GM18951 (cell line): ENCODE measurements around the gene CD82.
A peak's percentile ranks its signal among the peaks of the same experiment; 100 is the strongest.

ENCODE experiments used
- POLR2A ChIP-seq: IDR thresholded peaks from 4 replicates; pipeline ENCODE4 v1.6.1; 2011; ENCODE audit warnings: mild to moderate bottlenecking; ENCODE audit not compliant: insufficient read length, insufficient read depth; ENCODE audit errors: extremely low read depth
- in situ Hi-C: fragments of 300-500 bp; cut with MboI; formaldehyde crosslinking; loops from one replicate; pipeline ENCODE4 v1.12.0; 2022; ENCODE audit warnings: low sequenced_read_pairs, mixed read lengths, inconsistent platforms; ENCODE audit not compliant: unreplicated experiment

Gene CD82

DNA sequence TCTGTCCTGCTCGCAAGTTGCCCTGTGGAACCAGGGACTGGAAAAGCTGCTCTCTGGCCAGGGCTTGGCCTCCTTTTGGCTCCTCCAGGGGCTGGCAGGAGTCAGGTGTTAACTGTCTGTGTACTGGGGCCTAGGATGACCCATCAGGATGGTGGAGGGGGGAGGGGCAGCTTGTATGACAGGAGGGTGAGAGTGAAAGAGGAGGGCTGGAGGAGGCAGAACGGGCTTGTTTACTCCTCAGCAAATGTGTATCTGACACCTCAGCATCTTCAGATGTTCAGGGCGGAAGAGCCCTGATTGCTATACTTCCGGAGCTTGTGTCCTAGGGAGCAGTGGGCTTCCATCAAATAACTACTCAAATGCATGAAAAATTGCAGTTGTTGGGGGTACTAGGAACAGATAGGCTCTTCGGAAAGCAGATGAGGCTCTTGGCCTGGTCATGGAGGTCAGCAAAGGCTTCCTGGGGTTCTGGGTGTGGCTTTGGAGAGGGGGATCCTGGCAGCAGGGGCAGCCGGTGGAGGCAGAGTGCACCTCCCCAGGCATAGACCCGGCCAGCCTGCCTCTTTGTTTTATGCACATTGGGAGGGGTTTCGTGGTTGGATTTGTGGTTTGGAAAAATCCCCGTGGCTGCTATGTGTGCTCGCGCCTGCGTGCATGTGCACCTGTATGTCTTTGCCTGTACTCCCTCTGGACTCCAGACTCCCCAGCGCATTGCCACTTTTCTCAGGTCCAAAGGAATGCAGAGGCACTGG lies 31.2 kb downstream of the CD82 start:
- in situ Hi-C loops: no loop called here

GRCh38 chr11:44597358-44598012 lies 32.0 kb downstream of the CD82 start:
- in situ Hi-C loops: no loop called here
- TF ChIP-seq POLR2A: no peak

More for the DNA sequence above, 31.2 kb downstream of the CD82 start:
- no peak for TF ChIP-seq POLR2A

- no peak for TF ChIP-seq POLR2A
- in situ Hi-C loops: no loop called here
Observed at GRCh38 chr11:44598831-44599230, 33.4 kb downstream of the CD82 start.

GRCh38 chr11:44600261-44600660 lies 34.8 kb downstream of the CD82 start:
- in situ Hi-C loops: no loop called here
- TF ChIP-seq POLR2A: no peak

GRCh38 chr11:44600839-44601383 lies 35.4 kb downstream of the CD82 start:
- in situ Hi-C loops: no loop called here
- peak; percentile 31 for TF ChIP-seq POLR2A

- no peak for TF ChIP-seq POLR2A
- in situ Hi-C loops: no loop called here
Observed at GRCh38 chr11:44601471-44602370, 36.3 kb downstream of the CD82 start.

GRCh38 chr11:44602891-44603310 lies 37.4 kb downstream of the CD82 start:
- no peak for TF ChIP-seq POLR2A
- in situ Hi-C loops: no loop called here

DNA sequence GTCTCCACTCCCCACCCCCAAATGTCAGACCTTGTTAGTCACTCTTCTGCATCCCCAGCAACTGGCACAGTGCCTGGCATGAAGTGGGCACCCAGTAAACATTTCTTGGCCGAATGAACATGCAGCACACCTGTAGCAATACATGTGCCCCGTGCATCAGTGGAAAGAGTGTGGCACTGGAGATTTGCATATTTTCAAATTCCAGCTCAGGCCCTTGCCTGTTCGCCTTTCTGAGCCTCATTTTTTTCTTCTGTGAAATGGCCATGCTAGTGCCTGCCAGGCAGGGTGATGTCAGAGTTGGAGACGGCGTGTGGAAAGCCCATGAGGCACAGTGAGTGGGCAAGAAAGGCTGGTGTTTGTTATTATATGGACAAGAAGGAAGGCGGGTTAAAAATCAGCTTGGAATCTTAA lies 38.7 kb downstream of the CD82 start:
- TF ChIP-seq POLR2A: no peak
- in situ Hi-C loops: no loop called here

DNA sequence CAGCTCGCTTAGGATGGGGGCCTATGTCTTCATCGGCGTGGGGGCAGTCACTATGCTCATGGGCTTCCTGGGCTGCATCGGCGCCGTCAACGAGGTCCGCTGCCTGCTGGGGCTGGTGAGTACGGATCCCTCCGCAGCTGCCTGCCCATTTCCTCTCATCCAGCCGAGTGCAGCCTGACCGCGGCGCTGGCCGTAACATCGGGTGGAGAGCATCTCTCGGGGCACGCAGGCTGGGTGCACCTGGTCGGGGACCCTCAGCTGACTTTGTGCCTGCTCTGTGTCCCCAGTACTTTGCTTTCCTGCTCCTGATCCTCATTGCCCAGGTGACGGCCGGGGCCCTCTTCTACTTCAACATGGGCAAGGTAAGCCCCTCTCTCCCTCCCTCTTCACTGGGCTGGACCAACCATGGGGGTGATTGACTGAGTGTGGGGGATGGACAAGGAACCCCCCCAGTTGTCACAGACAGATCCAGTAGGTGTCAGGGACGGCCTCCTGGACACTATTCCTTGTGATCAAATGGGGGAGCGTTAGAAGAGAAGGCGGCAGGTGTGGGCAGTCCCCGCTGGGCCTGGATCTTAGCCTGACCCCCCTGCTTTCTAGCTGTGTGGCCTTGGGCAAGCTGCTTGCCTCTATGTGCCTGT lies 39.7 kb downstream of the CD82 start:
- no peak for TF ChIP-seq POLR2A
- in situ Hi-C loops: loop anchor here (5.0 kb wide), 1 partner anchor 33 kb away; no protein-coding TSS in a partner anchor

DNA sequence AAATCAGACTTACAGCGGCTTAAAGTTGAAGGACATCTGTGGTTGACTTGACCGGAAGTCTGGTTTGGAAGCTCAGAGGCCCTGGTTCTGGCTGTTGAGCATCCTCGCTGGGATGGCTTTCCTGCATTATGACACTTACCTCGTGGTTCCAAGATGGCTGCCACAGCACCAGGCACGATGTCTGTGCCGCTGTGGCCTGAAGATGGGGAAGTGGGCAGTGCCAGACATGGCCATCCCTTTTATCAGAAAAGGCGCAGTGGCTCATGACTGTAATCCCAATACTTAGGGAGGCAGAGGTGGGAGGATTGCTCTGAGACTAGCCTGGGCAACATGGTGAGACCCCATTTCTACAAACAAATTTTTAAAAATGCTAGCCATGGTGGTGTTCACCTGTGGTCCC lies 40.5 kb downstream of the CD82 start:
- TF ChIP-seq POLR2A: no peak
- in situ Hi-C loops: loop anchor here (5.0 kb wide), 1 partner anchor 34 kb away; no protein-coding TSS in a partner anchor

GRCh38 chr11:44606472-44606871 lies 41.0 kb downstream of the CD82 start:
- TF ChIP-seq POLR2A: no peak
- in situ Hi-C loops: loop anchor here (5.0 kb wide), 1 partner anchor 34 kb away; no protein-coding TSS in a partner anchor

- in situ Hi-C loops: loop anchor here (5.0 kb wide), 1 partner anchor 35 kb away; no protein-coding TSS in a partner anchor
- no peak for TF ChIP-seq POLR2A
Observed at GRCh38 chr11:44607319-44607962, 42.0 kb downstream of the CD82 start.
